HG03025 (cell line): ENCODE measurements around the gene XXYLT1.

Experiments used
- ATAC-seq: cut with Tn5 transposase; IDR thresholded peaks from one replicate; pipeline ENCODE4 v1.9.1; 2021; ENCODE audit warnings: mild to moderate bottlenecking, moderate library complexity; ENCODE audit not compliant: unreplicated experiment, low FRiP score

The XXYLT1 gene

GRCh38 chr3:195155570-195156241, 115.3 kb downstream of the XXYLT1 start:
- no peak for ATAC-seq

GRCh38 chr3:195154793-195155535, 116.0 kb downstream of the XXYLT1 start:
- no peak for ATAC-seq

- no peak for ATAC-seq
Observed at GRCh38 chr3:195154111-195154791, 116.7 kb downstream of the XXYLT1 start.

- ATAC-seq = no peak
Observed at GRCh38 chr3:195153653-195154052, 117.3 kb downstream of the XXYLT1 start.

- ATAC-seq = no peak
Observed at GRCh38 chr3:195153130-195153529, 117.8 kb downstream of the XXYLT1 start.

GRCh38 chr3:195151866-195152541, 119.0 kb downstream of the XXYLT1 start:
- no peak for ATAC-seq

- no peak for ATAC-seq
Observed at GRCh38 chr3:195151402-195151801, 119.6 kb downstream of the XXYLT1 start.

GRCh38 chr3:195150181-195151118, 120.5 kb downstream of the XXYLT1 start:
- no peak for ATAC-seq

- no peak for ATAC-seq
Observed at GRCh38 chr3:195149292-195150030, 121.5 kb downstream of the XXYLT1 start.

- no peak for ATAC-seq
Observed at GRCh38 chr3:195148549-195148948, 122.4 kb downstream of the XXYLT1 start.

- peak; percentile 79 for ATAC-seq
Observed at GRCh38 chr3:195147649-195148080, 123.3 kb downstream of the XXYLT1 start.

GRCh38 chr3:195146131-195146530, 124.8 kb downstream of the XXYLT1 start:
- ATAC-seq = no peak

GRCh38 chr3:195145579-195145978, 125.4 kb downstream of the XXYLT1 start:
- no peak for ATAC-seq

- ATAC-seq = no peak
Observed at GRCh38 chr3:195143221-195143620, 127.7 kb downstream of the XXYLT1 start.

- ATAC-seq = no peak
Observed at GRCh38 chr3:195142519-195142918, 128.4 kb downstream of the XXYLT1 start.

- ATAC-seq = no peak
Observed at GRCh38 chr3:195140816-195141793, 129.9 kb downstream of the XXYLT1 start.

- no peak for ATAC-seq
Observed at GRCh38 chr3:195140410-195140809, 130.5 kb downstream of the XXYLT1 start.

- ATAC-seq = no peak
Observed at GRCh38 chr3:195139876-195140240, 131.1 kb downstream of the XXYLT1 start.
